K562 (cell line): Measurements from ENCODE around the gene C2. TPM values are rescaled to one million over a fixed set of nuclear protein-coding genes. Genes with fewer than 3 reads are reported as not detected.
A peak's percentile ranks its signal among the peaks of the same experiment; 100 is the strongest.

Experiments
- C11orf30 ChIP-seq: fragments of 450-650 bp; IDR thresholded peaks from 2 replicates; pipeline ENCODE4 v1.6.1; 2016; ENCODE audit warnings: low read depth, mild to moderate bottlenecking
- CHD2 ChIP-seq: IDR thresholded peaks from 2 replicates; pipeline ENCODE4 v1.6.1; 2011; ENCODE audit warnings: low read depth, low read length
- ELK1 ChIP-seq: sonication (generic); formaldehyde crosslinking; IDR thresholded peaks from 2 replicates; pipeline ENCODE4 v1.8.1; 2022; ENCODE audit warnings: missing genetic modification reagents
- EP300 ChIP-seq: IDR thresholded peaks from 2 replicates; pipeline ENCODE4 v1.6.1; 2012; ENCODE audit warnings: low read length, improper control_type of control experiment
- HDAC8 ChIP-seq: fragments of 450-650 bp; IDR thresholded peaks from 2 replicates; pipeline ENCODE4 v1.6.1; 2016; ENCODE audit warnings: mild to moderate bottlenecking, missing genetic modification characterization, moderate library complexity, missing compliant biosample characterization
- JUND ChIP-seq, 2 experiments: IDR thresholded peaks; 2 replicates in 1 of 2; 3 replicates in 1 of 2; pipeline ENCODE4 v1.6.1; 2011; ENCODE audit warnings: borderline replicate concordance in 2 of 2, low read depth in 2 of 2, low read length in 2 of 2, improper control_type of control experiment in 1 of 2, missing biosample characterization in 1 of 2, missing genetic modification characterization in 1 of 2, missing genetic modification reagents in 1 of 2
- KLF13 ChIP-seq: fragments of 450-650 bp; IDR thresholded peaks from 2 replicates; pipeline ENCODE4 v1.6.1; 2016; ENCODE audit warnings: missing genetic modification characterization, low read depth, mild to moderate bottlenecking, missing compliant biosample characterization, moderate library complexity, borderline replicate concordance
- MXD1 ChIP-seq: fragments of 250-450 bp; sonication (Bioruptor Pico); IDR thresholded peaks from 2 replicates; pipeline ENCODE4 v1.8.0; 2021; ENCODE audit warnings: borderline replicate concordance, mild to moderate bottlenecking, moderate library complexity; ENCODE audit not compliant: poor library complexity, severe bottlenecking
- NR2C1 ChIP-seq, 2 experiments: fragments of 450-650 bp; IDR thresholded peaks; 2 replicates each; pipeline ENCODE4 v1.6.1; 2017; ENCODE audit warnings: mild to moderate bottlenecking in 2 of 2, antibody characterized with exemption in 1 of 2, inconsistent platforms in 1 of 2, missing compliant biosample characterization in 1 of 2, missing genetic modification characterization in 1 of 2
- TCF7L2 ChIP-seq: fragments of 150-350 bp; IDR thresholded peaks from 2 replicates; pipeline ENCODE4 v1.6.1; 2016; ENCODE audit warnings: low read depth, mild to moderate bottlenecking, low read length, moderate library complexity
- TEAD4 ChIP-seq, 2 experiments: sonication (generic) in 1 of 2; formaldehyde crosslinking in 1 of 2; IDR thresholded peaks; 2 replicates each; pipeline versions ENCODE4 v1.6.1 to v1.8.0; 2012 to 2022; ENCODE audit warnings: borderline replicate concordance in 1 of 2, inconsistent platforms in 1 of 2, low read length in 1 of 2, mild to moderate bottlenecking in 1 of 2, missing genetic modification reagents in 1 of 2
- ZNF197 ChIP-seq: fragments of 200-800 bp; sonication (Bioruptor generic); IDR thresholded peaks from 2 replicates; pipeline ENCODE4 v1.6.1; 2016; ENCODE audit warnings: low read depth, missing genetic modification characterization, missing compliant biosample characterization
- ZNF239 ChIP-seq: fragments of 250-450 bp; sonication (Bioruptor Pico); IDR thresholded peaks from 2 replicates; pipeline ENCODE4 v1.4.0; 2020; ENCODE audit warnings: mild to moderate bottlenecking
- ZNF431 ChIP-seq: sonication (generic); formaldehyde crosslinking; IDR thresholded peaks from 2 replicates; pipeline ENCODE4 v1.8.0; 2022; ENCODE audit warnings: mild to moderate bottlenecking, missing genetic modification reagents
- polyA plus RNA-seq, 8 experiments: library from polyadenylated mRNA; depleted of rRNA in 4 of 8; stranded (reverse) in 5 of 8; unstranded in 3 of 8; fragments of >200 nt; fragmentation: Nextera tagmentation in 2 of 8; fragmentation: Illumina TruSeq in 1 of 8; extraction: Ambion mirVana in 2 of 8; extraction: Trizol in 1 of 8; gene quantifications; 2 replicates each; pipeline versions ENCODE4 v1.2.1 to v1.2.3, GENCODE V29; 2011 to 2014; ENCODE audit warnings: inconsistent platforms in 1 of 8, missing spikeins in 1 of 8
- total RNA-seq, 7 experiments: library from RNA; depleted of rRNA in 6 of 7; stranded (reverse); fragments of >200 nt in 6 of 7; fragmentation: Illumina TruSeq in 2 of 7; extraction: Trizol in 2 of 7; gene quantifications; 2 replicates each; pipeline versions ENCODE4 v1.2.1 to v1.2.3, GENCODE V29; 2011 to 2021; ENCODE audit warnings: low replicate concordance in 1 of 7
- TF ChIP-seq, protein P1 (sequence below): IDR thresholded peaks from 2 replicates; pipeline ENCODE4 v1.6.1; 2014; ENCODE audit warnings: antibody characterized with exemption
- TF ChIP-seq, protein P2 (sequence below): fragments of 450-650 bp; formaldehyde crosslinking; IDR thresholded peaks from 2 replicates; pipeline ENCODE4 v1.4.0; 2020; ENCODE audit warnings: mild to moderate bottlenecking, moderate library complexity
- TF ChIP-seq, protein P3 (sequence below): fragments of 450-650 bp; IDR thresholded peaks from 2 replicates; pipeline ENCODE4 v1.6.1; 2017; ENCODE audit warnings: antibody characterized with exemption, mild to moderate bottlenecking

C2 gene
- total and polyA plus RNA-seq, 9 of the 15 experiments (the other 6 are each of a cell fraction or from before 2014, with no cell fraction given), result 0.05 to 1.1 (median 0.39) TPM; not detected in 1

GRCh38 chr6:31979238-31979898 is 51.9 kb downstream of the C2 start (continued):
- TF ChIP-seq ZNF197 (CRISPR knock-in tag) (no peak), TCF7L2 (no peak), NR2C1 (IDR thresholded peaks at IDR 0.05) (no peak), NR2C1 (tag; IDR thresholded peaks at IDR 0.05) (0 out of 2 replicates have a peak, but pooled peaks have one; percentile 31), JUND (IDR thresholded peaks at IDR 0.05; ENCODE audit: borderline replicate concordance, low read depth, low read length) (0 out of 2 replicates have a peak, but pooled peaks have one; percentile 1), JUND (tag; IDR thresholded peaks at IDR 0.05; ENCODE audit: borderline replicate concordance, low read depth, low read length) (no peak), EP300 (peak; percentile 76; the same call in 1 of the 2 replicates), C11orf30 (peak; percentile 75), MXD1 (no peak), ZNF239 (CRISPR knock-in tag) (peak; percentile 4; the same call in 1 of the 2 replicates), ZNF431 (no peak), CHD2 (0 out of 2 replicates have a peak, but pooled peaks have one; percentile 22), KLF13 (tag) (no peak), TEAD4 (IDR thresholded peaks at IDR 0.05; ENCODE audit: low read length) (no peak; the same call in 1 of the 2 replicates), TEAD4 (CRISPR knock-in tag; IDR thresholded peaks at IDR 0.05; ENCODE audit: borderline replicate concordance) (no peak), HDAC8 (tag) (no peak), ELK1 (no peak)
- TF ChIP-seq, protein P1, sequence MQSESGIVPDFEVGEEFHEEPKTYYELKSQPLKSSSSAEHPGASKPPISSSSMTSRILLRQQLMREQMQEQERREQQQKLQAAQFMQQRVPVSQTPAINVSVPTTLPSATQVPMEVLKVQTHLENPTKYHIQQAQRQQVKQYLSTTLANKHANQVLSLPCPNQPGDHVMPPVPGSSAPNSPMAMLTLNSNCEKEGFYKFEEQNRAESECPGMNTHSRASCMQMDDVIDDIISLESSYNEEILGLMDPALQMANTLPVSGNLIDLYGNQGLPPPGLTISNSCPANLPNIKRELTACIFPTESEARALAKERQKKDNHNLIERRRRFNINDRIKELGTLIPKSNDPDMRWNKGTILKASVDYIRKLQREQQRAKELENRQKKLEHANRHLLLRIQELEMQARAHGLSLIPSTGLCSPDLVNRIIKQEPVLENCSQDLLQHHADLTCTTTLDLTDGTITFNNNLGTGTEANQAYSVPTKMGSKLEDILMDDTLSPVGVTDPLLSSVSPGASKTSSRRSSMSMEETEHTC, result no peak
- TF ChIP-seq, protein P2, sequence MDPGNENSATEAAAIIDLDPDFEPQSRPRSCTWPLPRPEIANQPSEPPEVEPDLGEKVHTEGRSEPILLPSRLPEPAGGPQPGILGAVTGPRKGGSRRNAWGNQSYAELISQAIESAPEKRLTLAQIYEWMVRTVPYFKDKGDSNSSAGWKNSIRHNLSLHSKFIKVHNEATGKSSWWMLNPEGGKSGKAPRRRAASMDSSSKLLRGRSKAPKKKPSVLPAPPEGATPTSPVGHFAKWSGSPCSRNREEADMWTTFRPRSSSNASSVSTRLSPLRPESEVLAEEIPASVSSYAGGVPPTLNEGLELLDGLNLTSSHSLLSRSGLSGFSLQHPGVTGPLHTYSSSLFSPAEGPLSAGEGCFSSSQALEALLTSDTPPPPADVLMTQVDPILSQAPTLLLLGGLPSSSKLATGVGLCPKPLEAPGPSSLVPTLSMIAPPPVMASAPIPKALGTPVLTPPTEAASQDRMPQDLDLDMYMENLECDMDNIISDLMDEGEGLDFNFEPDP (CRISPR knock-in tag), result no peak
- TF ChIP-seq, protein P3, sequence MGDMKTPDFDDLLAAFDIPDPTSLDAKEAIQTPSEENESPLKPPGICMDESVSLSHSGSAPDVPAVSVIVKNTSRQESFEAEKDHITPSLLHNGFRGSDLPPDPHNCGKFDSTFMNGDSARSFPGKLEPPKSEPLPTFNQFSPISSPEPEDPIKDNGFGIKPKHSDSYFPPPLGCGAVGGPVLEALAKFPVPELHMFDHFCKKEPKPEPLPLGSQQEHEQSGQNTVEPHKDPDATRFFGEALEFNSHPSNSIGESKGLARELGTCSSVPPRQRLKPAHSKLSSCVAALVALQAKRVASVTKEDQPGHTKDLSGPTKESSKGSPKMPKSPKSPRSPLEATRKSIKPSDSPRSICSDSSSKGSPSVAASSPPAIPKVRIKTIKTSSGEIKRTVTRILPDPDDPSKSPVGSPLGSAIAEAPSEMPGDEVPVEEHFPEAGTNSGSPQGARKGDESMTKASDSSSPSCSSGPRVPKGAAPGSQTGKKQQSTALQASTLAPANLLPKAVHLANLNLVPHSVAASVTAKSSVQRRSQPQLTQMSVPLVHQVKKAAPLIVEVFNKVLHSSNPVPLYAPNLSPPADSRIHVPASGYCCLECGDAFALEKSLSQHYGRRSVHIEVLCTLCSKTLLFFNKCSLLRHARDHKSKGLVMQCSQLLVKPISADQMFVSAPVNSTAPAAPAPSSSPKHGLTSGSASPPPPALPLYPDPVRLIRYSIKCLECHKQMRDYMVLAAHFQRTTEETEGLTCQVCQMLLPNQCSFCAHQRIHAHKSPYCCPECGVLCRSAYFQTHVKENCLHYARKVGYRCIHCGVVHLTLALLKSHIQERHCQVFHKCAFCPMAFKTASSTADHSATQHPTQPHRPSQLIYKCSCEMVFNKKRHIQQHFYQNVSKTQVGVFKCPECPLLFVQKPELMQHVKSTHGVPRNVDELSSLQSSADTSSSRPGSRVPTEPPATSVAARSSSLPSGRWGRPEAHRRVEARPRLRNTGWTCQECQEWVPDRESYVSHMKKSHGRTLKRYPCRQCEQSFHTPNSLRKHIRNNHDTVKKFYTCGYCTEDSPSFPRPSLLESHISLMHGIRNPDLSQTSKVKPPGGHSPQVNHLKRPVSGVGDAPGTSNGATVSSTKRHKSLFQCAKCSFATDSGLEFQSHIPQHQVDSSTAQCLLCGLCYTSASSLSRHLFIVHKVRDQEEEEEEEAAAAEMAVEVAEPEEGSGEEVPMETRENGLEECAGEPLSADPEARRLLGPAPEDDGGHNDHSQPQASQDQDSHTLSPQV, result peak; percentile 90
